Measurements from ENCODE around the gene NKAIN1.
"Not testable (repeated sequence)": the region's sequence is repeated elsewhere in the genome, so short reads cannot be mapped to it uniquely, and the experiment has no call there.

NKAIN1 gene

DNA sequence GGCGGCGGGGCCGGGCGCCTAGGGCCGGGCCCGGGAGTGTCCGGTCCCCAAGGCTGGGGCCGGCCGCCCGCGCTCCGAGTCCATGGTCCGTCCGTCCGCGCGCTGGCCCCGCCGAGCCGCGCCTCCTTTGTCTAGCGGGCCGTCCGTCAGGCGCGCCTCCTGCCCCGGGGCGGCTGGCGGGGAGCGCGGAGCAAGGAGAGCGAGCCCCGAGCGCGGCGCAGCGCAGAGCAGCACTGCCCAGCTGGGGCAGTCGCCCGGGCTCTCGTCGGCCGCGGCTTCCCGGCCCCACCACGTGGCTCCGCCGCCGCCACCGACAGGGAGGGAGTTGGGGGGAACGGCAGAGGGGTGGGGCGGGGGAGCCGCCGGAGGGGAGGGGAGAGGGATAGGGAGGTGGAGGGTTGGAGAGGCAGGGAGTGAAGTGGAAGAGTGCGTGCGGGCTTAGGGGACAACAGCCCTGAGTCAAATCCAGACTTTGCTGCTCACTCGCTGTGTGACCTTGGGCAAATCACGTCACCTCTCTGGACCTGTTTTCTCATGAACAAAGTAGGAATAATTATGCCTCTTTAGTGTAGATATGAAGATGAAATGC, at the start of gene NKAIN1:
NKAIN1 (minus strand) TSS at position 235 of the 589 bp plus-strand sequence. CDS start 340 bp downstream, outside the sequence.
- no peak for DNase-seq

DNA sequence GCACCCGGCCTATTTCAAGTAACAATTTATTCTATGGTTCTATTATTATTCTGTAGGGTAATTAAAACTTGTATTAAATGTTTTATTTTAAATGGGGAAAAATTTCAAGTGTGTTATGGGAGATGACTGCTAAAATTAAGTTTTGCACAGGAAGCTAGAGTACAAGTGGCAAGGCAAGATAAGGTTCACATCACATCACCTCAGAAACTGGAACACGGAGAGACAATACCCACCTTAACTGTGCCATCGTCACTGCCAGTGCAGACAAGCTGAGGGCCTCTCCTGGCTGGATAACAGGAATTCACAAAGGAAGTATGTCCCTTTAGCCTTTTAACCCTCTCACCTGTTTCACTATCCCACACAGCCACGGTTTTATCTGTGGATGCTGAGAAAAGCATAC, 49.3 kb upstream of the NKAIN1 start:
- DNase-seq, result no peak

DNA sequence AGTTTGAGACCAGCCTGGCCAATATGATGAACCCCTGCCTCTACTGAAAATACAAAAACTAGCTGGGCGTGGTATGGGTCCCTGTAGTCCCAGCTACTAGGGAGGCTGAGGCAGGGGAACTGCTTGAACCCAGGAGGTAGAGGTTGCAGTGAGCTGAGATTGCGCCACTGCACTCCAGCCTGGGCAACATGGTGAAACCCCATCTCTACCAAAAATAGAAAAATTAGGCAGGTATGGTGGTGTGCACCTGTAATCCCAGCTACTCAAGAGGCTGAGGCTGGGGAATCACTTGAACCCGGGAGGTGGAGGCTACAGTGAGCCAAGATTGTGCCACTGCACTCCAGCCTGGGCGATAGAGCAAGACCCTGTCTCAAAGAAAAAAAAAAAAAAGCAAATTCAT, 48.1 kb upstream of the NKAIN1 start:
- DNase-seq, result not testable (repeated sequence)

DNA sequence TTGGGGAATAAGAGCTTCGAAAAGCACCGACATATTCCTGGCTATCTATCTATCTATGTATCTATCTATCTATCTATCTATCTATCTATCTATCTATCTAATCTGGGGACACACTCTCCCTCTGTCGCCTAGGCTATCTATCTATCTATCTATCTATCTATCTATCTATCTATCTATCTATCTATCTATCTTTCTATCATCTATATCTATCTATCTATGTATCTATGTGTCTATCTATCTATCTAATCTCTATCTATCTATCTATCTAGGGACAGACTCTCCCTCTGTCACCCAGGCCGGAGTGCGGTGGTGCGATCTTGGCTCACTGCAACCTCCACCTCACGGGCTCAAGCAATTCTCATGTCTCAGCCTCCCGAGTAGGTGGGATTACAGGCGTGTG, 42.7 kb upstream of the NKAIN1 start:
- not testable (repeated sequence) for DNase-seq

DNA sequence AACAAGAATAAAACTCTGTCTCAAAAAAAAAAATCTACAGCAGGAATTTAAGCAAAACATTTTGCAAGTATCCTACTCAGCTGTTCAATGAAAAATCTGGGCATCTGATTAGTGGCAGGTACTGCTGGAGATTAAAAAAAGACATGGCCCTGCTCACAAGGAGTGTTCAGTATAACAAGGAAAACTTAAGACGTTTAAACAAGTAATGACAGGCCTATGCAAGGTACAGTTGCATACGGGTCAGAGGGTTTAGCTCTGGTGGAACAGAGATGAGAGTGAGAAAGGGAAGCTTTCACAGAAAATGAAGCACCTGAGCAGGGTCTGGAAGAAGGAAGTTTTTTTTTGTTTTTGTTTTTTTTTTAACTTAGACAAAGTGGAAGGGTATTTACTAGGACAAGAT, 33.9 kb upstream of the NKAIN1 start:
- no peak for DNase-seq

DNA sequence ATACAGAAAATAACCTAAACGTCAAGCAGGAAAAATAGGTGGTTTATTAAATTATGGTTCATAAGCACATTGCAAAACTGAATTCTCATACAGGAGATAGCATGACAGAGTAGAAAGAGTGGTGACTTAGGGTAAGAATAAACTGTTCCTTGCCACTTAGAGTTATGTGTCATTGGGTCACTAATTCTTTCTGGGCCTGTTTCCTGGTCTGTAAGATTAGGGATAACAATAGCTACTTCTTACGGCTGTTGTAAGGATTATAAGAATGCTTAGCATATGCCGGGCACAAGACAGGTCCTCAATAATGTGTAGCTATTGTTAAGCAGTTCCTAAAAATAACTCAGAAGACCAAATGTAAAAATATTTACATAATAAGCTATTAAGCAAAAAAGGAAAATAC, 32.7 kb upstream of the NKAIN1 start:
- DNase-seq, result no peak

DNA sequence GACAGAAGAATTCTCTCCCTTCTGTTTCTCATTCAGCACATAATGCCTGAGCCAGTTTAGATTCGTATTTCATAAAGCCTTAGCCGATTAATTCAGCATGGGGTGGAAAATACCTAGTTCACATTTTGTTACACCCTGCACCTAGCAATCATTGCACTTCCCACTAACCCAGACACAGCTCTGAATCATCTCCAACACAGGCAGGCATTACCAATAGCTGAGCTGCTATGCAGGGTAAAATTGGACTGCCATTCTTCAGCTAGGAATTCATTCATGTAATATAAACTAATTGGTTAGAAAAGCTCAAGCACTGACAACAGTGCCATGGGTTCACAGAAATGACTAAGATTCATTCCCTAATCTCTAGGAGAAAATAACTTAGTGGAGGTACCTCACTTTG, 26.9 kb upstream of the NKAIN1 start:
- DNase-seq, result no peak

DNA sequence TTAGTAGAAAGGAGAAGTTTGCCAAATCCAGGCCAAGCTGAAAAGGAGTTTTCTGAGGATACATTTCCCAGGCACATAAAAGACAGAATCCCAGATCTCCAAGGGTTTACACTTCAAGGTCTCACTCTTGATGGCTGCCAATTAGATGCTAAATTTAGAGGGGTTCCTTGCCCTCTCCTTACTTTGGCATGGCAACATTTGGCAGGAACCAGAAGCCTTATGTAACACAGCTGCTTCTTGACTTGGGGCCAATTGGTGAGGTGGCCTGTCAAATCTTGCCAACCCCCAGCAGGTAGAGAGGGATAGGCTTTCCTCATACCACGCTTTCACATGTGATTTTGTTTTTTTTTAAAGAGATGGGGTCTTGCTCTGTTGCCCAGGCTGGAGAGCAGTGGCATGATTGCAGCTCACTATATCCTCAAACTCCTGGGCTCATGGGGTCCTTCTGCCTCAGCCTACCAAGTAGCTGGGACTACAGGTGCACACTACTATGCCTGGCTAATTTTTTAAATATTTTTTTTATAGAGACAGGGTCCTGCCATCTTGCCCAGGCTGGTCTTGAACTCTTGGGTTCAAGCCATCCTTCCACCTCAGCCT, 25.2 kb upstream of the NKAIN1 start:
- DNase-seq, result no peak

DNA sequence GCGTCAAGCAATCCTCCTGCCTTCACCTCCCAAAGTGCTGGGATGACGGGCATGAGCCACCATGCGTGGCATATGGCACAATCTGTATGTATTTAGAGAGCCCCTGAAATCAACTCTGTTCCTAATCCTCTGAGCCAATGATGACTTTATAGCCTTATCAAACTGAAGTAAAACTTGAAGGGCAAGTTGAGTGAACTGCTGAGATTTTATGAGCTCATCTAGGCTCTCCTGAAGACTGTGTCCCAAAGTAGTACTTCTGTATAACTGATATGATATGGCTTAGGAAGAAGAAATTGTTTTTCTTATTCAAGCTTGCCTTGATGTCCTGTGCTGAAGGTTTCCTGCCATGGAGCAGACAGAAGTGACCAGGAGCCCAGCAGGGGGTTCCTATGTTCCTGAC, 23.7 kb upstream of the NKAIN1 start:
- no peak for DNase-seq

DNA sequence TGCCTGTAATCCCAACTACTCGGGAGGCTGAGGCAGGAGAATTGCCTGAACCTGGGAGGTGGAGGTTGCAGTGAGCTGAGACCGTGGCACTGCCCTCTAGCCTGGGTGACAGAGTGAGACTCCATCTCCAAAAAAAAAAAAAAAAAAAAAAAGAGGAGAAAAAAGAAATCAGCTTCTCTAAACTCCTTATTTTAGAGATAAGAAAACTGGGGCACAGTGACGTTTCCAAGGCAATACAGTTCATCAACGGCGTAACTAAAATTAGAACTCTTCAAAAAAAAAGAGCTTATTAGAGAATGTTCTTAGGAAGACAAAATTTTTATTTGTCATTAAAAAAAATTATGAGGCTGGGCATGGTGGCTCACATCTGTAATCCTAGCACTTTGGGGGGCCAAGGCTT, 22.7 kb upstream of the NKAIN1 start:
- not testable (repeated sequence) for DNase-seq

DNA sequence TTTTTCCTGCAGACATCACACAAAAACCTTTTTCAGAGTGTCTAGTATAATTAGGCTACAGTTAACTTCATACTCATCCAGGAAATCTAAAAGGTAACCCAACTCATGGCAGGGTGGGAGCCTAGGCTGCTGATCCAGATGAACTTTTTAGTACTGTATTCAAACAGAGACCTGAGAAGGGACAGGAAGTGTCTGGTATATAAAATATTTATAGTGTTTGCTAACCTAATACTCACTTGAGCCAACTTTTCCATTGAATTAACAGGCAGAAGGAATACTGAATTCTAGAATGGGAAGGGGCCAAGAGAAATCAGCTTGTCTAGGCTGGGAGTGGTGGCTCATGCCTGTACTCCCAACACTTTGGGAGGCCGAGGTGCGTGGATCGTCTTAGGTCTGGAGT, 22.2 kb upstream of the NKAIN1 start:
- DNase-seq, result no peak

DNA sequence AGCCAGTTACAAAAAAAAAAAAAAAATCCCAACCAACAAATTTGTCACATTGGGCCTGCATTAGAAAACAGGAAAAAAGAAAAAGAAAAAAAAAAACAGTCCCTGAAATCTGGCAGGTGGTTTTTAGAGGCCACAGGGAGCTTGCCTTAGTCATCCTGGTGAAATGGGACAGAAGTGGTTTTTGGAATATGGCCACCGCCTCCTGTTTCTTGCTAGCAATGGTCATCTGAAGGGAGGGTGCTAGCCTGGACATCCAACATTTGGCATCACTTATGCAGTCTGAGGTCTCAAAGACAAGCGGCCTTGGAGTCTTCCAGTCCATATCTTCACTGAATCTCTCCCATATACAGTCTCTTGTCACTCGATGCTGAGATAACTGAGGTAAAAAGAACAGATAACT, 20.1 kb upstream of the NKAIN1 start:
- DNase-seq, result no peak

DNA sequence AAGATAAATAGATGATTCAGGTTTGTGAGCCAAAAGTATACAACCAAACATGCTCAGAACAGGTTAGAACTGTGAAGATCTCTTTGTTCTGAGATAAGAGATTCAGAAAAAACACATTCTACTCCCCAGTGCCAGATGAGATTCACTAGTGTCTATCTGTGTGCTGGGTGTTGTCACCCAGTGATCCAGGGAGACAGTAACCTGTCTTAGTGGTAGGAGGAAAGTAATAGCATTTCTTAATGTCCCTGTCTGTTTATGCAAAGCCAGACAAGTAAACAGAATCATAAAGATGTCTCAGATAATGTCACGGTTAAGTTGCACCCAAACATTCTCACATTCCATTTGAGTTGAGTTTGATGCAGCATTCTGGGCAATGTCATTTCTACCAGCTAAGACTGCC, 18.9 kb upstream of the NKAIN1 start:
- DNase-seq, result no peak

DNA sequence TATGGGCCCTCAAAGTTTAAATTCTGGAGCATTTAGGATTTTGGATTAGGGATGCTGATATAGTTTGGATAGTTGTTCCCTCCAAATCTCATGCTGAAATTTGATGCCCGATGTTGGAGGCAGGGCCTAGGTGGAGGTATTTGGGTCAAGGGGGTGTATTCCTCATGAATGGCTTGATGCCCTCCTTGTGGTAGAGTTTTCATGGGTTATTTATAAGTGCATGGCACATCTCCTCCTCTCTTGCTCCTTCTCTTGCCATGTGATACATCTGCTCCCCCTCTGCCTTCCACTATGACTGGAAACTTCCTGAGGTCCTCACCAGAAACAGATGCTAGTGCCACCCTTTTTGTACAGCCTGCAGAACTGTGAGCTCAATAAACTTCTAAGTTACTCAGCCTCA, 17.5 kb upstream of the NKAIN1 start:
- DNase-seq, result no peak

DNA sequence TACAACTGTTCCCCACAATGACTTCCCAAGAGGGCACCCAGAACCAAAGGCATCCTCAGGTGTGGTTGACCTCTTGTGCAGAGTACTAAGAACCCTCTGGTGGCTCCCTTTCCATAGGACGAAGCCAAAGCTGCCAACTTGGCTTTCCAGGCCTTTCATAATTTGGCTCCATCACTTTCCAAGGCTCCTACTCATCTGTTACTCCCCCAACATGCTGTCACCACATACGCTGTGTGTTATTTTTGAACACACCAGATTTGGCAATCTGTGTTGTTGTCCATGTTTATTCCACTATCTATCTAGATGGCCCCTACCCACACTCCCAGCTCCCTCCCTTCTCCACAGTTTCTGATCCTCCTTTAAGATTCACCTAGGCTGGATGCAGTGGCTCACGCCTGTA, 10.2 kb upstream of the NKAIN1 start:
- no peak for DNase-seq

DNA sequence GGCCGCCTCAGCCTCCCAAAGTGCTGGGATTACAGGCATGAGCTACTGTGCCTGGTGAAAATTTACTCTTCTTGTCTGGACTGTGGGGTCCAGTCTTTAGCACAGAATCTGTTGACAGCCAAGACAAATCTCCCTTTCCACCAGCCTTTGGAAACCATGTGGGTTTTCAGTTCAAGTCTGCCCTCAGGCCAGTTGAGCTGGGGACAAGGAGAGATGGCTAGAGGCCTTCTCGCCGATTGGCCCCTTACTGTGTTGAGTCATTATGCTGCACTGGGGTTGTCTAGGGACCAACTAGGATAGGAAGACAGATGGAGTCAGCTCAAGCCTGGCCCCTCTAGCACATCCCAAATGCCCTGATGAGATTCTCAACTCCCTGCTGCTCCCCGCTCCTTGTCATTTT, 8.6 kb upstream of the NKAIN1 start:
- DNase-seq, result no peak

DNA sequence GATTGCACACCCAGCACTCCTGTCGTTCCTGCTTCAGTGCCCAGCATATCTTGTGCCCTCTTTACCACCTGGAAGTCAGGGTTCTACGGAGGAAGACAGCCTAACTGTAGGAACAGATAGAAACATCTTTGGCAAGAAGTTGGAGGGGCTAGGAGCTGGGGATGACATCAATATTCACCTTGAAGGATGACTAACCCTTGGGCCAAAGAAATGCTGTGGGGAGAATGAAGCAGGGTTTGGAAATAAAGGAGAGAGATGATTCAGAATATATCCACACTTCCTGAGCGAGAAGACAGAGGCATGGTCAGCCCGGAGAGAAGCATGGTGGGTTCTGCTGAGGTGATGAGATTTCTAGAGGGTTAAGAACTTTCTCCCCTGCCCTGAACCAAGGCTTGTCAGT, 4.6 kb upstream of the NKAIN1 start:
- DNase-seq, result no peak

DNA sequence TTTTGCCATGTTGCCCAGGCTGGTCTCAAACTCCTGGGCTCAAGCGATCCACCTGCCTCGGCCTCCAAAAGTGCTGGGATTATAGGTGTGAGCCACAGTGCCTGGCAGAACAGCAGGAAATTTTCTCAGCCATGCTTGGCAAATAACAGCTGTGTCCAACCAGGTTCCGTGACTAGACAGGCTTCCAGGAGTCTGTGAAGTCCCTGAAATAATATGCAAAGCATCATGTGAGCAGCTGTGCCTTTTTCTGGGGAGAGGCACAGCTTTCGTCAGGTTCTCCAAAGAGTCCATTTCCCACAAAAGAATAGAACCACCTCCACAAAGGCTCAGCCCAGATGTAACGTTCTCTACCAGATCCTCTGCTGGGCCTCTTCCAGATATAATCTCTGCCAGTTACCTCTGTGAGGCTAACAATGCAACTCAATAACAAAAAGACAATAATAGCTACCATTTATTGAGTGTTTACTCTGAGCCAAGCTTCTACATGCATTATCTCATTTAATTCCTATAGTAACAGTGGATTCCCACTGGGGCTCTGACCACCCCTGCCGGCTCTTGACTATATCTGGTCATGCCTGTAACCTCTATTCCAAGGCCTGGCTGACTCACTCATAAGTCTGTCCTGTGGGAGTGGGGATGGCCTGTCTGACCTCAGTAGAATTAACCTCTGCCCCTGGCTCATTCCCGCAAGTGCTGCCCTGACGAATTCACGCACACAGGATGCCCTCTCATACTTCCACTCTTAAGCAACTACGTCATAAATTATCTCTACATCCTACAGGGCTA, 4.0 kb upstream of the NKAIN1 start:
- no peak for DNase-seq

DNA sequence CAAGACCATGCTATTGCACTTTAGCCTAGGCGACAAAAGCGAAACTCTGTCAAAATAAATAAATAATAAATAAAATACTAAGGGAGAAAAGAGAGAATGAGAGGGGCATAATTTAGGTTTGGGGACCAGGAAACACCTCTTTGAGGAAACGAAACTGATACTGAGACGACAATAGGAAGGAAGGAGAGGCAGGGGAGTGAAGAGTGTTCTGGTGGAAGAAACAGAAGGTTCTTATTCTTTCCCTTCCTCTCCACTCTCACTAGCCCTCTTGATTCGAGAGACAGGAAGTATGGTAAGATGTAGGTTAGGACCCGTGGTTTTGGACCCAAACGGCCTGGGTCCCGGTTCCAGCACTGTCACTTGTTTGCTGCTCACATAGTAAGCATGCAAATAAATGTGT, 1.6 kb upstream of the NKAIN1 start:
- DNase-seq, result no peak

DNA sequence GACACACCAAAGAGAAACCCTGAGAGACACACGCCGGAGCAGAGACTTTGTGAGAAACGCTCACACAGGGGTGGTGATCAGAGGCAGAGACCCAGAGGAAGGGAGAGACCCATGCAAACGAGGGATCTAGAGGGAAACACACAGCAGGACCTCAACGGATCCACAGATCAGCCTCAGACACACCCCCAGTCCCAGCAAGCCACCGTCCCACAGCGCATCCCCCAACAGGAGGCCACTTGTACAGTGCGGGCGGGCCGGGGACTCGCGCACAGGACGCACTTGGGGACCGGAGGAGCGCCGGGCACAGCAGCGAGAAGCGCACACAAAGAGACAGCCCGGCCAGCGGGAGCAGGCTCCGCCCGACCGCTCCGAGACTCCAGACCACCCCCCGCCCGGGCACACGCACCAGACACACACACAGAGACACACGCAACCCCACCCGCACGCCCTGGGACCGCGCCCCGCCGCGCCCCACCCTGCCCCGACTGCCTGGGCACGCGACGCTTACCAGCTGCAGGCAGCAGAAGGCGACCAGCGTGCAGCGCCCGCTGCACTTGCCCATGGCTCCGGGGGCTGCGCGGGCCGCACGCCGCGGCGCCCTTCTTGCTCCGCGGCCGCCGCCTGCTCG, 587 bp downstream of the NKAIN1 start:
- DNase-seq, result no peak

DNA sequence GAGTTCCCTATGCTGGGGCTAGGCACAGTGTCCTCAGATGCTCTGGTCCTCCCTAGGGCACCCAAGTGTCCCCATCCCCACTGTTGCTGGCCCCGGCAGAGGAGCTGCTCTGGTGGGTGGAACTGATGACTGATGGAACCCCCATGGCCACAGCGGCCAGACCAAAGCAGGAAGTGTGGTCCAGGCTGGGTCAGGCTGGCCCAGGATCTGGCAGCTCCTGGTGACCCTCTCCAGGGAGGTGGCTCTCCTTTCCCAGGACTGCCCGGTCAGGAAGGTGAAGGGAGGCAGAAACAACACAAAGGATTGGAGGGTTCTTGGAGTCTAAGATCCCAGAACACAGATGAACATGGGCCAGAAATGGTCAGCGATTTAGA, 1.1 kb downstream of the NKAIN1 start:
- DNase-seq, result no peak

DNA sequence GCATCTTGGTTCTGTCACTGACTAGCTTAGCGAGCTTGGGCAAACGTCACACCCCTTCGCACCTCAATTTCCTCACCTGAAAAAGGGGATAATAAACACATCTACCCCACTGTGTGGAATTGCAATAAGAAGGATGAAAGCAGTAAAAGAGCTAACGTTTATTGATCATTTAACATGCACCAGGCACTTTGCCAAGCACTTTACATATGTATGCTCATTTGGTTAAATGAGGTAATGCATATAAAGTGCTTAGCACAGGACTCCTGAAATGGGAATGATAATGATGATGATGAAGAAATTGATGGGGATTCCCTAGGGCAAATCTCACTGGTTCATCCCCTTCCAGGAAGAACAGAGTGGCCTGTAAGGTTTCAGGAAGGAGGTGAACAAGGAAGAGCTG, 4.8 kb downstream of the NKAIN1 start:
- no peak for DNase-seq

DNA sequence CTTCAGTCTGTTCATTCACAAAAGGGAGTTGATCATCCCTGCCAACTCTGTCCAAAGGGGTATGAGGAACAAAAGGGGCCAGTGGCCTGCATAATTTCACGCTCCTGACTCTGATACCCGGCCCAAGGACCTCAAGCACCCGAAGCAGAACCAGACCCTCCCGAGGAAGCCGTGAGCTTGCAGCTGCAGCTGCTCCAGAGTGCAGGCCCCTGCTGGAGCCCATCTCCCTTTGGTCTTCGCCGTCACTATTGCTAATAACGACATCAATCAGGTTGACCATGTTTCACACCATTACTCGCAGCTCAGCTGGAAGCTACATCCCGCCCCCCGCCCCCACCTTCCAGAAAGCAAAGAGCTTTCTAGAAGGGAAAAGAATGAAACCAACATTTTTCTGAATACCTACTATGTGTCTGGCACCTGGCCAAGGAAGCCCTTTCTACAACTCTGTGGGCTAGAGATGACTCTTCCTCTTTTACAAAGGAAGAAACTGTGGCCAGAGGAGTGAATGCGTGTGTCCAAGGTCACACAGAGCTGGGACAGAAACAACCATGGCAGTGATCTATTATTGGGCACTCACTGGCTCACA, 5.5 kb downstream of the NKAIN1 start:
- no peak for DNase-seq

DNA sequence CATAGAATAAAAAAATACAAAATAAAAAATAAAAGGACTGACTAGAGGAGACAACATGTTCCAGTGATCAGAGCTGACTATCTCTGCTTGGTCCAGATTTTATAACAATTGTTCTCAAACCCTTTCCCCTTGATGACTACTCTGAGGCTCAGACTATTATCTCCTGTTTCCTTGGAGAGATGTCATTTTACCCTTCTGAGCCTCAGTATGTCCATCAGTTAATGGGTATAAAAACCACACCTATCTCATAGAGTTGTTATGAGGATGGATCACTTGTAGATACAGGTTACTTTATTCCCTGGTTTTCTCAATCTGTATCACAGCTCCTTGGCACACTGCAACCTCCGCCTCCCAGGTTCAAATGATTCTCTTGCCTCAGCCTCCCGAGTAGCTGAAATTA, 7.0 kb downstream of the NKAIN1 start:
- no peak for DNase-seq

All from CD4-positive, alpha-beta T cell treated with Interleukin-4 for 1 hour (primary cell).